Activated T-cell treated with anti-CD3 and anti-CD28 coated beads, Interleukin-2, amount 50 U/mL, for 1 hour (primary cell): Measurements from ENCODE around the gene PEX14.

ENCODE experiments used
- DNase-seq: peaks from one replicate; pipeline ENCODE4 v3.0.0-alpha.2; 2020

The PEX14 gene

DNA sequence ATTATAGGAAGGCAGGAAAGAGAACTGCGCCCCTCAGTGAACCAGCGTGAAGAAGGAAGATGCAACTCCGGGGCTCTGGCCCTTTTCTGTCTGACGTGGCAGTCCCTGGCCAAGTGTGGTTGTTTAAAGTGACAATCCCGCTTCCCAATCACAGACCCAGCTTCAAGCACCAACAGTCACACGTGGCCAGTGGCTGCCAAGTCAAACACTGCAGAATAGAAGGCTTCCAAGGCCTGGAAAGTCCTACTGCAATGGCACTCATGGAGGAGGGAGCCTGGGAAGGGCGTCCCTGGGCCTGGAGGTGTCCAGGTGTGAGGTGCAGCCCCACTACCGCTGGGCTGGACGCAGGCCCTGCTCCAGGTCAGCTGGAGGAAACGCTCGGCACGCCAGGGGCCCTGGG lies 177.9 kb downstream of the PEX14 start:
- DNase-seq: no peak

DNA sequence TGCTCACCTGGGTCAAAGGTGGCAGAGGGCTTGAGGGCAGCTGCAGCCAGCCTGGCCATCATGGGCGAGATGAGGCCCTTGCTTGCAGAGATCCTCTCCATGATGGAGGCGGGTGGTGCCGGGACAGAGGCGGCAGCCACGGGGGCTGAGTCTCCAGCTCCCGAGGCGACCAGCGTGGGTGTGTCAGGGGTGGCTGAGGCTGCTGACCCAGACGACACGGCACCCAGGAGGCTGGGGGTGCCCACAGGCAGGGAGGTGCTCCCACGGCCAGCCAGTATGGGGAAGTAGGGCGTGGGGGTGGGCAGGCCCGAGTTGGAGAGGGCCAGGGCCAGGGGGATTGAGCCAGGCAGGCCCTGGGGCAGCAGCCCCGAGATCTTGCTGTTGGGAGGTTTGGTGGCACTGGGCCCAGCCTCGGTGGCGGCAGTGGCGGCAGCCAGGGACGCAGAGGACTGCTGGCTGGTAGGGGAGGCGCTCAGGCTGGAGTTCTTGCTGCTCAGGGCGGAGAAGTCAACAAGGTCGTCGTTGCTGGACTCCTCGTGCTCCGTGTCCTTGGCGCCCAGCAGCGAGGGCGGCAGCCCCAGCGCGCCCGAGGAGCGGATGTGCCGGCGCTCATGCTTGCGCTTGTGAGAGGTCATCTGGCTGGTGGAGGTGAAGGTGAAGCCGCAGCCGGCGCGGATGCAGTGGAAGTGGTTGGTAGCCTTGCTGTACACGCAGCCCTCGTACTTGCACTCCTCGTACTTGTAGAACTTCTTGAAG lies 178.8 kb downstream of the PEX14 start:
- DNase-seq: no peak

DNA sequence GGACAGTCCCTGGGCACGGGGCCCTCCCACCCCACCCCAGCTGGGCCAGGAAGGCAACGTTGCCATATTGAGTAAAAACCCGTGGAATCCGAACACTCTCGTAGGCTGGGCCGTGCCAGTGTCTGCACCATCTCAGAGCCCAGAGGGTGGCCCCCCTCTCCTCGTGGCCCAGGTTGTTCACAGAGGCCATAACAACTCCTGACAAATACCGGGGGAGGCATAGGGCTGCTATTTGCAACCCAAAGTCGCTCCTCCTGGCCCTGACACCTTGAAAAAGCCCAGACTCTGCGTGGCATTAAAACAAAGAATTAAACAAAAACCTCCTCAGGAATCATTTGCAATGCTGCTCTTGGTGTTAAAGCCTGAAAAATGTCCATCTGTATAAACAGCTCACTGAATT lies 180.3 kb downstream of the PEX14 start:
- no peak for DNase-seq

DNA sequence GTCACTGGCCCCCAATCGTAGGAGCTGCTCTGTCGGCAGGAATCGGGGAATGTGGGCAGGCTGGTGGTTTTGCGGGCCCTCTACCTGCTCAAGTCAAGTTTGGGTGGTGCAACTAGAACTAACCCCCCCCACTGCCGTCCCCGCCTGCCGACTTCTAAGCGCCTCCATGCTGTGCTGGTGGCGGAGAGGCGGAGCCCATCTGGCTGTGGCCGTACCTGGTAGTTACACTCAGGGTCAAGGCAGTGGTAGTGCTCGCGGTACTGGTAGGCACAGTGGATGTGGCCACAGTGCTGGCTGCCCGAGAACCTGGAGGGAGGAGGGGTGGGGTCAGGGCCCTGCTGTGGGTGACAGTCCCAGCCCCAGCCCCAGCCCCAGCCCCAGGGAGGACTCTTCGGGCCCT lies 181.7 kb downstream of the PEX14 start:
- DNase-seq: no peak

DNA sequence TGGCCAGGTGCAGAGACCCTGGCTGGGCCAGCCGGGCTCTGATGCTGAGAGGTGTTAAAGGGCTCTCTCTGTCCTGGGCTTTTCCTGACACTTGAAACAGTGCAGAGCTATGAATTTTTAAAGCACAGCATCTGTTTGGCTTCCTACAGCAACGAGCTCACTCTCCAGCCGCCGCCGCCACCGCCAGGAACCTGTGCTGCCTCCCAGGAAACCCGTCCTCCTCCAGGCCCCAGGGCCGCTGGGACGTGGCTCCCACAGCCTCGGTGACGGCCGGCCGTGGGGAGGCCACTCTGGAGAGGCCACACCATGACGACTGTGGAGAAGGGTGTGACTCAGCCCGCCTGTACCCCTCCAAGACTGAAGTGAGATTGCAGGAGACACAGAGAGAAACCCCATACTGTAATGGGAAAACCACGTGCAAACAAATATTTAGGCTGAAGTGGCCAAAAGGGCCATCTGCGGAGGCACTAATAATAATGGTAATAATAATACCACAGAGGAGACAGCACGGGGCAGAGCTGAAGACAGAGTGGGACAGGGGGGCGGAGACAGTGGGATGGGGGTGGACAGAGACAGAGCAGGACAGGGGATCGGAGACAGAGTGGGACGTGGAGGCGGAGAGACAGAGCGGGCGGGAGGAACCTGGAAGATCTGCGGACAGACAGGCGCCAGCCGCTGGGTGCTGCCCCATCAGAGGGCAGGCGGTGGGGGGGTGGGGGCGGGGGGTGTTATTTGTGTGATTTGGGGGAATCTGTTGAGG lies 182.5 kb downstream of the PEX14 start:
- DNase-seq: no peak

DNA sequence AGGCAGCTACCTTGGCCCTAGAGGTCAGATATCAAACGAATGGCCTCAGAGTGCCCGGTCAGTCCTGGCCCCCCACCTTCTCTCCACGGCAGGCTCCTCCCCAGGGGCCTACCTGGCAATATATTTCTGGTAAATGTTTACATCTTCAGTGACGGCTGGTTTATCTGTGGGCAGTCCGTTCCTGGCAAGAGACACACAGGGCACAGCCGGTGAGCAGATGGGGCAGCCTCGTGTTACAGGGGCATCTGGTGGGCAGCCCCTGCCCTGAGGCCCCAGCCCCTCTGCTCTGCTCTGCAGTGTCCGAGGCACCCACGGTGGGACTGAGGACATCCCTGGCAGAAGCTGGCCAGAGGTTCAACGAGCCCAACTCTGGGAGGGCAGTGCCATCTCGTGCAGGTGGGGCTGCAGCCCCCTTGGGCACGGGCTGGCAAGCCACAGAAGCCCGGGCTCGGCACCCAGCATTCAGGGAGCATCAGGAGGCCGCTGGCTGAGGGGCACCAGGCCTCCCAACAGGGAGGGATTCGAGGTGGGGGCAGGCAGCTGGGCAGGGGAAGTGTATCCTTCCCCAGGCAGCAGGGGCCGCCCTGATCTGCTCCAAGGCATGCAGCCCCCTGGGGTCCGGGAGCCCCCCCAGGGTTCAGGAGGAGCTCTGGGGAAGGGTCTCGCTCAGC lies 183.8 kb downstream of the PEX14 start:
- no peak for DNase-seq

DNA sequence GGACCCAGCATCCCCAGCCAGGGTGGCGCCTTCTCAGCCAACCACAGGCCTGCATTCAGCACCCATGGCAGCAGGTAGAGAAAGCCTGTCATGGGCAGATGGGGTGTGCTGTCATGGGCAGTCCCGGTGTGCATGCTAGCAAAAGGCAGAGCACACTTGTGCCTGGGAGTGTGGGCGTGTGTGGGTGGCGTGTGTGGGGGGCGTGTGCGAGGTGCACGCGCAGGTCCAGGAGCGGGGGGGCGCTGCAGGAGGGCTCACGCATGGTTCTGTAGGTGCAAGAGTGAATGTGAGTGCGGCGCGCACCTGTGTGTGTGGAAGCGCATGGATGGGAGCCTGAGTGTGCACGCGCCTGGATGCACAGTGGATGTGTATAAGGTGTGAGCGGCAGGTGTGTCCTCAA lies 184.5 kb downstream of the PEX14 start:
- no peak for DNase-seq

DNA sequence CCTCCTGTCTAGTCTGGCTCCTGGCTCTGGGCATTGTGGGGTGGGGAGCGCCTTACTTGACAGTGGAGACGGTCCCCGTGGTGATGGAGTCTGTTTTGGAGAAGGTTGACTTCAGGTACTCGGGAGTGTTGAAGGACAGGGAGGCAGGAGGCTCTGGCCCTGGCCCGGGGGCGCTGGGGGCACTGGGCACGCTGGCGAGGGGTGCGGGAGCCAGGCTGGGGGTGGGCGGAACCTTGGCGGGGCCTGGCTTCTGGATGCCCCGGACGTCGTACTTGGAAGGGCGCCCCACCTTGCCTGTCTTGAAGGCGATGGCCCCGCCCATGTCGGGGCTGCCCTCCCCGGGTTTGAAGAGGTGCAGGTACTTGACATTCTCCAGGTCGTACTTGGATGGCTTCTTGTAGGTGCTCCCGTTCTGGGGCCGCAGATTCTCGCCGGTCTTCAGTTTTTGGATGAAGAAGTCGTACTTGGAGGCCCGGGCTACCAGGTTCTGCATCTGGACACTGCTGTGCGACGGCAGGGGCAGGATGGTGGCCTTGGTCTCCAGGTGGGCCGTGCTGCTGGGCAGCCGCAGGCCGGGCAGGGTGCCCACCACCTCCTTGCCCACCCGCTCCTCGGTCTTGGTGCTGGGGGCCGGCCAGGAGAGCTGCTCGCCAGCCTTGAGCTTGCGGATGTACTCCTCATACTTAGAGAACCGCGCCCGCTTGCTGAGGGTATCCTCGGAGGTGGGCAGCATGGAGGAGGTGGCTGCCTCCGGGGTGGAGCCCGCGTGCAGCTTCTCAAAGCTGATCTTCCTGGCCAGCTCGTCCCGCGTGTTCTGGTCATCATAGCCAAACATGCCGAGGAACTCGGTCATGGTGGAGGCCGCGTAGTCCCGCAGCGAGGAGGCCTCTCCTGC lies 185.1 kb downstream of the PEX14 start:
- DNase-seq: no peak

DNA sequence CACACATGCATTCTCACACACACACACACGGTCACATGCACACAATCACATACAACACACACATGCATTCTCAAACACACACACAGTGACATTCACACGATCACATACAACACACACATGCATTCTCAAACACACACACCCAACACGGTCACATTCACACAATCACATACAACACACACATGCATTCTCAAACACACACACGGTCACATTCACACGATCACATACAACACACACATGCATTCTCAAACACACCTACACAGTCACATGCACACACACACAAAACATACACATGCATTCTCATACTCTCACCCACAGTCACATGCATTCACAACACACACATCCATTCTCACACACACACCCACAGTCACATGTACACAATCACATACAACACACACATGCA lies 186.7 kb downstream of the PEX14 start:
- DNase-seq: no peak

DNA sequence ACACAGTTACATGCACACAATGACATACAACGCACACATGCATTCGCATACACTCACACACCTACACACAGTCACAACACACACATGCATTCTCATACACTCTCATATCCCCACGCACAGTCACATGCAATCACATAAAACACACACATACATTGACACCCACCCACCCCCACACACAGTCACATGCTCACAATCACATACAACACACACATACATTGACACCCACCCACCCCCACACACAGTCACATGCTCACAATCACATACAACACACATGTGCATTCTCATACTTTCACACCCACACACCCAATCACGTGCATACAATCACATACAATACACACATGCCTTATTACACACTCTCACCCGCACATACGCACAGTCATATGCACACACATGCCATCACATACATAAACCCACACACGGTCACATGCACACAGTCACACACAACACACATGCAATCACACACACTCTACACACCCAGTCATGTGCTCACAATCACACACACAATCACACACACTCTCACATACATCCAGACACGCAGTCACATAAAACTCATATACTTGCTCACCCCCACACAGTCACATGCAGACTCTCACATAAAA lies 187.4 kb downstream of the PEX14 start:
- no peak for DNase-seq

DNA sequence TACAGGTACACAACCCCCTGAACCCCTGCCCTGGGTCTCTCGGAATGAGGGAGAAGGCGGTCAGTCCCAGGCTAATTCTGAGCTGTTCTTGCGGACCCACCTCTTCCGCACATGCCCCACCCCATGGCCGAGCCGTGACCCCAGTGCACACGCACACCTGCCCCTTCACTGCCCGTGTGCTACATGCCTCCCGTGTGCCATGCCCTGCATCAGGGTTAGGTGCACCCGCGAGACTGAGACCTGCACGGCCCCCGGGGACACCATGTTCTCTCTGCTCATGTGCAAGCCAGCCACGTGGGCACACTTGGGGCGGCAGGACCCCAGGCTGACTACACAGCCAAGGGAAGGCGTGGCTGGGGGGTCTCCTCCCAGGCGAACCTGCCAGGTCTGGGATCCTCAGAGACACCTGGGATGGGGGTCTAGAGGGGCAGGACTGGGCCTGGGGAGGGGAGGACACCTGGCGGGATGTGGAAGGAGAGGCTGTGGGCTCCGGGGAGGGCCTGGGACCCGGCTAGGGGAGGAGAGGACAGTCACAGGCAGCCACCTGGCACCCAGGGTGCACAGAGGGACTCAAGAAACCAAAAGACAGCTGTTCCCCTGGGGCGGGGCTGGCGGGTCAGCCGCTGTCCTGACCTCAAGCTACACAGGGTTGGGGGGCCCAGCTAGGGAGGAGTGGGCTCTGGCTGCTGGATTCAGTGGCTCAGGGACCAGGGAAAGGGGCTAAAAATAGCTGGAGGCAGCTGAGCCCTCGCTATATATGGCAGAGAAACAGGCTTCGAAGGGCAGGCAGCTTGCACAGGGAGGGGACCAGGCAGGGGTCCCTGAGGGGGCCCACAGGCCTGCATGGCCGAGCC lies 188.3 kb downstream of the PEX14 start:
- no peak for DNase-seq

DNA sequence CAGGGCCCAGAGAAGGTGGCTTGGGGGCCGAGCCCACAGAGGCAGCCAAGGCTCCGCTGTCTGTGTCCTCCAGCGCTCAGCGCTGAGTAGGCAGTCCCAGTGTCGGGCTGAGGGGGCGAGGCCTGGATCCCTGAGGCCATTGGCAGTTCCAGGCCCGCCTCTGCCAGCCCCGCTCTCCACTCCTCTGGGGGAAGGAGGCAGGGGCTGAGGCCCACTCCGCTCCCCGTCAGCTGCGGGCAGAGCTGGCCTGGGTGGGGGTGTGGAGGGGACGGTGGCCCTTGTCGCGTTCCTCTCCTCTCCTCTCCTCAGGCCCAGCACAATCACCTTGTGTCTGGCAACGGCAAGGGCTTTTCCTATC lies 188.9 kb downstream of the PEX14 start:
- DNase-seq: no peak

DNA sequence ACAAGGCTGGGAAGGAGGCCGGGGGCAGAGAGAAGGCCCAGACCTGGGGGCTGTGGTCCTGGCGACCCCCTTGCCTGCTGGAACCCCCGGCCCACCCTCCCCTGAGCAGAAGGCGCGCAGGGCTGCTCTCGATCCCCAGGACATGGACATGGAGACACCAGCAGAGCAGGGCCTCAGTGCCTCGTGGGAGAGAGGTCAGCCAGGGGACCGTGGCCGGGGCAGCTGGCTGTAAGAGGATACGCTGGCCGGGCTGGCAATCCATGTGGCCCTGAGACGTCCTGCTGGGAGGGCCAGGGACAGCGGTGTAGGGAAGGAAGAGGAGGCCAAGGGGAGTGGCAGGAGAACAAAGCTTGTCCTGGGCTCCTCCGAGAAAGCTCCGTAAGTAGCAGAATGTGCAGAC lies 189.5 kb downstream of the PEX14 start:
- no peak for DNase-seq

DNA sequence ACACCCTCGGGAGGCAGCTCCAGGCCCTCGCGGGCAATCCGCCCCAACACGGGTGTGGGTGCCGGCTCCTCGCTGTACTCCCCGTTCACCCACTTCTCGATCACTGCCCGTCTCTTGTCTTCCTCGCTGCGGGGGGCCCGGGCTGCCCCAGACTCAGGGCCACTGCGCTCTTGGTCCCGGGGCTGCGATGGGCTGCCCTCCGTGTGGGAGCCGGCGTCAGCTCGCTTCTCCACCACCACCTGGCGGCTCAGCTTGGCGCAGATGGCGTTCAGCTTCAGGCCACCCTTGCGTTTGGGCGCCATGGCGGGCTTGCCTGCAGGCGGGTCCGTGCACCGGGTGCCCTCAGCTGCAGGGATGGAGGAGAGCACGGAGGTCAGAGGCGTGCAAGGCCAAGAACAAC lies 190.5 kb downstream of the PEX14 start:
- DNase-seq: no peak

DNA sequence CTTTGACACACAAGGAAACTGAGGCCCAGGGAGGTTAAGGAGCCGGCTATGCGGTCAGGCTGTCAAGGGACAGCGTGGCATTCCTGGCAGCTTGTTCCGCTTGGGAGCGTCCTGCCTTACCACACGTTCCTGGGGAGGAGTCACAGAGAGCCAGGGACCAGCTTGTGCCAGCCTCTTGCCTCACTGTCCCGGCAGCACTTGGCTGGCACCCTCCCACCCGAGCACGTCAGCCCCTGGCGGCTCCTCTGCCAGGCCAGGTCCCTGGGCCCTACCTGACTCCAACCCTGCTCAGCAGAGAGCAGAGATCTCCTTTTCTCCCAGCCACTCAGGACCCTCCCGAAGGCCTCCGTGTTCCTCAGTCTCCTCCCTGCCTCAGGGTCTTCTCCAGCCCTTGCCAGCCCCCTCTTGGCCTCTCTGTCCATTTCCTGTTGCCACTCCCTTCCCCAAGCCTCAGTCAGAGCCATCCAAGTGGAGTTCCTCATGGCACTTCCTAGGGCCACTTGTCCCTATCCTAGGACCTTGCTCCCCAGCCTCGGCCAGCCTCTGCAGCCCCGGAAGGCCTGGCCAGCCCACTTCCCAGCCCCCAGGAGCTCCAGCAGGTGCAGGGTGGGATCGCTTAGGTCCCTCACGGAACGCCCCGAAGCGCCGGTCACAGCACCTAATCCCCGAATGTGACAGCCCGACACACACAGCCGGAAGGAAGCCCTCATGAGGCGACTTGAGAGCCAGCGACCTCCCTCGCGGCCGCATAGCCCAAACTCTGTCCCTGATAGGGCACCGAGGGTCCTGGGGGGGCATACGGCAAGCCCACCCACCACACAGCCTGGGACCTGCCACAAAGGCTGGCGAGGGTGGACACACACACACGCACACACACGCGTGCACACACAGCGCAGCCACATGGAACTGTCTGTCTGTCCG lies 191.4 kb downstream of the PEX14 start:
- DNase-seq: no peak

DNA sequence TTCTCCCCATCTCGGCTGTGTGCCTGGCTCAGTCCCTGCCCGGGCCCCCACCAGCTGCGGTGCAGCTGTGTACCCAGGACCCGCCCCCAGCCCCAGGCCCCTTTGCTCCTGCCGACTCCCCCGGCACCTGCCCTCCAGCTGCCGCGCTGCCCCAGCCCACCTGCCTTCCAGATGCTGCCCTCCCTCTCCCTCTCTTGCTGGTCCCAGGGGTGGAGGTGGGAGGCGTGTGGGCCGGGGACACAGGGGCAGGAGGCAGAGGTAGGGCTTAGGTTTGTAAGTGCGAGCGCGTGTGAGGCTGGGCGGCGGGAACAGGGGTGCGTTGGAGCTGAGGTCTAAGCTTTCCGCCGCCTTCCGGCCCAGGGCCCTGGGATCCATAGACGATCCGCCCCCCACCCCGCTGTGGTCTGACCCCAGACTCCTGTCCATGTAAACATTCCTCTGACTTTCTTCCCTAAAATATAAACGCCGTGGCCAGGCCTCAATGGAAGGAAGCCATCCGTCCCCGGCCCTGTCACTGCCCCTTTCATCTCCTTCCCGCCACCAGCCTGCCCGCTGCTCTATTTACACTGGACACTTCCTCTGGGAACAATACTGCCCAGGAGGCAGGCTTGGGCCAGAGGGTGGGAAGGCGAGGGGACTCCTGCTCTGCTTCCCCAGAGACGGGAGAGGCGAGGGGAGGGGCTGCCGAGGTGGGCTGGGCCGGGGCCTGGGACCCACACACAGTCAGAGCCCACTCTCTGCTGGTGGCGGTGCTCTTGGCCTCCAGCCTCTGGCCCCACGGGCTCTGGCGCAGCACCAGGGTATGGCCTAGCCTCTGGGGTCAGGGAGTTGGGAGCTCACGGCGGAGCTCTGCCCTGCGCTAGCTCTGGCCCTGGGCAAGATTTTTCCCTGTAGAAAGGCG lies 193.4 kb downstream of the PEX14 start:
- no peak for DNase-seq

DNA sequence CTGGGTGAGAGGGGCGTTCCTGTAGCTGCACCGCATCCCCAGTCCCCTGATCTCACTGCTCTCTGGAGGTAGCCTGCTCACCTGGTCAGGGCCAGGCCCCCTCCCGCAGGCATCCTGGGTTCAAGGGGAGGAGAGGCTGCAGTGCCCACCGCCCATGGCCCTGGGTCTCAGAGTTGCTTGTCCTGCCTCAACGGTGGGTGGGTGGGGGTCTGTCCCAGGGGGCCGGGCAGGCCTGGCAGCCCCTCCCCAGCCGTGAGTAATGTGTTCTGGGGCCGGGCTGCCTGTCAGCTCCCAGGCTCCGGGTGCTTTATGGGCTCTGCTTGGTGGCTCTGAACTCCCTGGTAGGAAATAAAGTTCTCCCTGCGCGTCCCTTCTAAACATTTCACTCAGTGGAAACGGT lies 194.8 kb downstream of the PEX14 start:
- no peak for DNase-seq

DNA sequence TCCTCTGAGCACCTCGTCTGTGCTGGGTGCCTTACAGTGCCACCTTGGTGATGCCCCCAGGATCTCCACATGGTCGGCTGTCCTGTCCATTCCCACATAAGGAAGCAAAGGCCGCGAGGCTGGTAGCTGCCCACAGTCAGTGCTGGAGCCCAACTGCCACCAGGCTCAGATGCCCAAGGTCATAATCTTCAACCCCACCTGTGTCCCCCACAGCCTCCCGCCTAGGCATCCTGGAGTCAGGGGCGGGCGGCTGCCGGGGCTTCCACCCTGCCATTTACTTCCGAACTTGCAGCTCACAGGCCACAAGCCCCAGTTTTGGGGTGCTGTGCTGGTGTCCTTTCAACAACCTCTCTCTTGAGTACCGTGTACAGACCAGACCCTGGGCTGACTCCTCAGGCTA lies 195.4 kb downstream of the PEX14 start:
- no peak for DNase-seq

DNA sequence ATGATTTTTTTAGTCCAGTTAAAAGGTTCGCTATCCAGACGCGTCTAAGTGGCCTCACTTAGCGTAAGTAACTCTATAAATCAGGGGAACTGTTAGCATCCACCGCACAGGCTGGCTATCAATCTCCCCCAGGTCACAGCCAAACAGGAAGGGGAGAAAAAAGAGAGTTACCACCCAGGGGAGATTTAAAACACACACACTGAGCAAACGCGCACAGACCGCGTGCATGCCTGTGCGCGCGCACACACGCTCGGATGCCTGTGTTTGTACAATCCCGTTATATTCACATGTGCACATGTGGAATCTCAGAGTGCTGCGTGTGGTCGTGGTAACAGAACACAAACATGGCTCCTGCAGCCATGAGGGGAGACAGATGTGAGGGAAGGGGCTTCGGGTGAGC lies 196.3 kb downstream of the PEX14 start:
- DNase-seq: no peak
